CD4-positive, alpha-beta T cell treated with Interleukin-4 for 4 hours (primary cell): Measurements from ENCODE around the gene FILIP1.

Source experiments
- DNase-seq: peaks from one replicate; pipeline ENCODE4 v3.0.0-alpha.2; 2020

FILIP1 gene

DNA sequence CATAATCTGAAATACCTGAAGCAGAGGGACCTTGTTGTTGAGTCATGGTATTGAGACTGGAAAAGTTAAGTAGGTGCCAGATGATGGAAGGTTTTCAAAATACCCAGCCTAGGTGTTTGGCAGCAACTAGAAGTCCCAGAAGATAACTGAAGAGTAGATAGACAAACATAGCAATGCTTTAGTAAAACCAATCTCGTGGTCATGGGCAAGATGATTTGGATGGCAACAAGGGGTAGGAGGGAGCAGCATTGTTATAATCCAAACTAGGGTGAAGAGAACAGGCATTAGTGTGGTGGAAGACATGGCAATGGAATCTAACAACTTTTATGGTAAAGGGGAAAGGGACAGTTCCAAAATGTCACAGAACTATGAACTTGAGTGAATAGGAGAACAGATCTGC, 2.3 kb downstream of the FILIP1 start:
- no peak for DNase-seq

DNA sequence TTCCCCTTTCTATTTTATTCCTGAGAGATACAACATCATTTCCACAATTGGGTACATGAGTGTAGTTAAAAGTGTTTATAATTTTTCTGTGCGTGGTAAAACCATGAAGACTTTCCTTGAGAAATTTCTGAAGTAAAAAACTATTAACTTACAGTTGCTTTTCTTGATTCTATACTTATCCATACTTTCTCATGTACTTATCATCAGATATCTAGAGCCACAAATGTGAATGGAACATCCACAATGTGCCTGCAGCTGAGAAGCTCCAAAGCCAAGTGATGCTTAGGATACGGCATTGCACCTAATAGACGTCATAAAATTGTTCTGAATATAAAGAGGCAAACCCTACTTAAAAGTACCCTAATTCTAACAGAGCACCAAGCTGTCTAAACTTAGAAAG, 2.9 kb downstream of the FILIP1 start:
- DNase-seq = no peak

DNA sequence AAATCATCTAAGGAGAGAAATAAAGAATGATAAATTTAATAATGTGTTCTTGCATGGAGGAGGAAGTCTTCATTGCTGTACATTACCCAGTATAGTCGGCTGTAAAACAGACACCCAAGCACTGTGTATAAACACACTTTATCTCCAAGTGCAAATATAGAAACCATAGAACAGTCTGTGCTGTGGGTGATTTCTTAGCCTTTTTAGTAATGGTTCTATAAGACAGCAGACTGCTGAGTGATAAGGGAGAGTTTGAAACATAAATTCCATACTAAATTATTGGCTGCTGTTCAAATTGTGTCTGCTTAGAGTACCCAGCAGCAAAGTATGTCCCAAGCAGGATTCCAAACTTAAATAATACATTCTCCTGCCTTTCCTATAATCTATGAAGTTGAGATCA, 4.6 kb downstream of the FILIP1 start:
- no peak for DNase-seq

DNA sequence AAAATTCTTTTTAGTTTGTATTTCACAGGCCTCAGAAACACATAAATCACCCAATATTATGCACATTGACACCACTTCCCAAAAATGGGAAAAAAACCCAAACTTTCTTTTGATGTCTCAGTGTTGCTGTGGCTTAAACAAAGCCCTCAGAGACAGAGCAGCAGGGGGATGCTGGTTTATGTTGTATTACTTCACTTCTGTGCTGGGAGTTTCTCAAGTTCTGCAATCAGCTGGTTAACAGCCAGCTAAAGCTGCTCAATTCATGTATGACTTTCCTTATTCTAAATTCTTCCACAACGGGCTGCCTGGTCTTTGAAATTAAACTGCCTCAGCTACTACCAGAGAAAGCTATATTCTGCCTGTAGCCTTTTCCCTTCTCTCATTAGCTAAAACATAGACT, 5.6 kb downstream of the FILIP1 start:
- DNase-seq = no peak

DNA sequence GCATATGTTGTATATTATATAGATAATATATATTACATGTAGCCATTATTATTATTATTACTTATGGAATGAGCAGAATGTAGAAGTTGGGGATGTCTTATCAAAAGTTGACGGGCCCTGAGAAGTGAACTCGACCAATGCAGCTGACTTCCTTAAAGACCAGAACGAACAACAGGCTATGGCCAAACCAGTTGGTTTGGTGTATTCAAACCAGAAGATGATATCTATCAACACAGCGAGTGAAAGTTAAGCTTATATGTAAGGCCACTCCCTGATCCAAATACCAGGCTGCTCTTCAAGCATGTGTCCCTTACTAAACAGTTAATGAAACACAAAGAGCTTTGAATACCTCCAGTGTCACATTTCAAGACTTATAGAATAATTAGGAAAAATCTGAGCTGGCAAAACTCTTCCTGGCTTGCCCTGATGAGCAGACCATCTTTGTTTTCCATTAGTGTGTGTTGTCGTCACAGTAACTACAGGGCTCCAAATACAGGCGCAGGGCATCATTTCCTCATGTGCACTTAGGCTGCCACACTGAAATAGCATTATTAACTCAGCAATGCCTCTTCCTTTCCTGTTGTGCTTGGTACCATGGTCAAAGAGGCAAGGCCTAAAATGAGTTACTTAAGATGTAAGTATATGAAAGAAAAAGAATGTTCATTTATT, 6.6 kb downstream of the FILIP1 start:
- no peak for DNase-seq

DNA sequence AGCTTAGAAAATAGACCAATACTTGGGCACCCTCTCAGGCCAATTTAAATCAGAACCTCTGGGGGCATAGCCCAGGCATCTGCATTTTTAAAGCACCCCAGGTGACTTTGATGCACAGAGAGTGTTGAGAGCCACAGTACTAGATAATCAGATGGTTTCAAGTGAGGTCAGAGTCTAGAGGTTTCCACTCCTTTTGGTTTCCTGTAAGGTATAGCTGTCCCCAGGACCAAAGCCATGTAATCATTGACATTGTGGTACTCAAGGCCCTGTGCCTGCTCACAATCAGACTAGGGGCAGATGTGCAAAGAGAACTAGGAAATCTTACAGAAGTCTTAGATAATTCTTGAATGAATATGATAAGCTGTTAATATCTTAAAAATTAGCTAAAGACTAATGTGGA, 9.1 kb downstream of the FILIP1 start:
- no peak for DNase-seq

DNA sequence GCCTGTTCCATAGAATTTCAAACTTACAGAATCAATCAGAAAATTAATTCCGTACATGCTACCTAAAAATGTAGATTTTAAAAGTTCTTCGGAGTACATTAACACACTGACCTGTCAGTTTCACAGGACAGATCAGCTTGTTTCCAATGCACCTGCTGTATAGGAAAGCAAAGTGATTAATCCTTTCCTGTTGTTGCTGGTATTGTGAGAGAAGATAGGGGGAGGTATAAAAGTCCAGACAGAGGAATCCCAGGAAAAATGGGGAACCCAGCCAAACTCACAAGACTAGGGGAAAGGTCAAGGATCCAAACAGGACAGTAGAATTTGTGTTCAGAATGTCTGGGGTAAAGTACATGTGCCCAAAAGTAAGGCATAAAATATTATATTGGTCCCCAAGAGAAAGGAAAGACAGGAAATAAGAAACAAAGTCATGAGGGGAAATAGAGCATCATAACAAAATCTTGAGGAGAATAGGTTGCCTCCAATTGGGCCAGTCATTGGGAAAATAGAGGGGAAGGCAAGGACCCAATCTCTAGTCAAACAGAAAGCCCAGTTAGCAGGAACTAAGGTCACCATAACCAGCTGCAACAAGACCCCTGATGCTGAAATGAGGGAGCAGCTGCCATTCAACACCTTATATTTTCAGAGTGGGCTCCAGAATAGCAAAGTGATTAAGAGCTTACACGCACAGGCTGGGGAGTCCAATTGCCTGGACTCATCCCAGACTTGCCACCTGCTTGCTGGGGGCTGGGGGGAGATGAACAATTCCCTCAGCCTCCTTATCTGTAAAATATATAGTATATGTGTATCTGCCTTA, 10.3 kb downstream of the FILIP1 start:
- DNase-seq = no peak

DNA sequence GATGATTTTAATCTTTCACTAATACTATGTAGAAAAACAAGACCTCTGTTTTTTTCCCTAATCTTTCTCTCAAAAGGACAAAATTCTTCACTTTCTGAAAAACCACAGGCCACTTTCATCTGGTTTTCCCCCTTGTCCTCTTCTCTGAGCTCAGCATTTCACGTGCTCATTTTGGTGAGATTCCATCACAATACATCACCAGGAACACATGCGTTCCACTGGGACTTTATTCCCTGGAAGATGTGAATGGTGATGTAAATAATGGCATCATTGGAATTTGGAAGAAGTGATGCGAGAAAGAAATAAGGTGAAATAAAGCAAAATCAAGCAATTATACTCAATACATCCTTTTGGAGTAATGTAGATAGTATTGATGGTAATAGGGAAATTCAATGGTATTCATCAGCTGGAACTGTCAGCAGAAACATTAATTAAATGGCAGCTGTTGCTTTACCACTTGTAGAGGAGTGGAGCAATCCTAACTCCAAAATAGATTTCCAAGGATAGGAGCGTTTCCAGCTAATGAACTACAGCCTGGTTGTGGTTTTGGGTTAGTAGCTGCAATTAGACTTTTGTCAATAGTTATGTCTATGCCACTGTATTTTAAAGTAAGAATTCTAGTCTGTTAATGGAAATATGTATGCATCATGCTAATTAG, 11.5 kb downstream of the FILIP1 start:
- no peak for DNase-seq

DNA sequence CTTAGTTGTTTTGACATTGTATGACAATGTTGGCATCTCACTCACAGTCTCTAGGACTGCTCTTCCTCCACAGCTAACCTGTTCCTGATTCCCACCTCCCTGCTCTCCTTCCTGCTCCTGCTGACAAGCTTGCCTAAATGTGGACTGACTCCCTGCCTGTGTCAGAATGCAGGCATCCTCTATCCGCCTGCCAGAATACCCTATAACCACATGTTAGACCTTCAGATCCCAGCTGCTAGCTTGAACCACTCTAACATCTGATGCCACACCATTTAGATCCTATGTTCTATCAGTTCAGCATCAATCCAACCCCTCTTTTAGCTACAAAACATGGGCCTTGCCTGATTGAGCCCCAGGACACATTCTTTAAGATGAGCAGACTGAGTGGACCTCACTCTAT, 12.2 kb downstream of the FILIP1 start:
- DNase-seq = no peak

DNA sequence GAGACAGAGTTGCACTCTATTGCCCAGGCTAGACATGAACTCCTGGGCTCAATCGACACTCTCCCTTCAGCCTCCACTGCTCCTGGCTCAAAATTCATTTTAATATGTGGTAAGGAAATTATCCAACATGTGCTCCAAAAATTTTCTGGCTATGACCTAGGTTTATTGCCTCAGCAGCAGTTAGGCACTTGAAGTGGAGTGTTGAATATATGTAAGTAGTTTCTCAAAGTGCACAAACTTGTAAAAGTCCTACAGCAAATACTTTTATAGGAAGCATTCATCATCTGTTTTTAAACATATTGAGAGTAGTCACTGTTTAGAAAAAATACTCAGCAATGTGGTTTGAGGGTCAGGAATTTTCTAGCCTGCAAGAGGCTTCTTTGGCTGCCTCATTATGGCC, 13.2 kb downstream of the FILIP1 start:
- DNase-seq = no peak

DNA sequence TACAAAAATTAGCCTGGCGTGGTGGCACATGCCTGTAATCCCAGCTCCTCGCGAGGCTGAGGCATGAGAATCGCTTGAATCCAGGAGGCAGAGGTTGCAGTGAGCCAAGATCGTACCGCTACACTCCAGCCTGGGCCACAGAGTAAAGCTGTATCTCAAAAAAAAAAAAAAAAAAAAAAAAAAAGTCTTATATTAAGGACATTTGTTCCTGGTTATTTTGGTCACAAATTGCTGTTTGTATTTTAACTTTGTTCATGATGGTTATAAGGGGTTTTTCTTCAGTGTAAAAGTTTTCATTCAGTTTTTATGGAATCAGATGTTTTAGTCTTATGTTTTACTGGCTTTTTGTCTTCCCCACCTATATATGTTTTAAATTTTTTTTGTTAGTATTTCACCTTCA, 13.9 kb downstream of the FILIP1 start:
- no peak for DNase-seq

DNA sequence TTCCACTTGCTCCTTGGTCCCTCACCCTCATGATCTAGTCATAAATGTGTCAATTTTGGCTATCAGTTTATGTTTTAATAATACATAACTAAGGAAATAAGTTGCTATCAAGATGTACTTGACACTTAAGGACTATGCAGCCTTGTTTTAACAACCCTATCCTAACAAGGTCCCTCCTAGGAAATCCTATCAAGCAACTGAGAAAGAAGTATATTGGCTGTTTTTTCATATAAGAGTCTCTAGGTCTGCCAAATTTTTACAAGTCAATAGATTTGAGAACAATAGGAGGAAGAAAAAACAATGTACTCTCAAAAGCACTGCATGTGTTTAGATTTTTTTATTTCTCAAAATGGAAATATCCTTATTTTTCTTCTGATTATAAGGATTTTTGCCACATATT, 14.7 kb downstream of the FILIP1 start:
- no peak for DNase-seq

DNA sequence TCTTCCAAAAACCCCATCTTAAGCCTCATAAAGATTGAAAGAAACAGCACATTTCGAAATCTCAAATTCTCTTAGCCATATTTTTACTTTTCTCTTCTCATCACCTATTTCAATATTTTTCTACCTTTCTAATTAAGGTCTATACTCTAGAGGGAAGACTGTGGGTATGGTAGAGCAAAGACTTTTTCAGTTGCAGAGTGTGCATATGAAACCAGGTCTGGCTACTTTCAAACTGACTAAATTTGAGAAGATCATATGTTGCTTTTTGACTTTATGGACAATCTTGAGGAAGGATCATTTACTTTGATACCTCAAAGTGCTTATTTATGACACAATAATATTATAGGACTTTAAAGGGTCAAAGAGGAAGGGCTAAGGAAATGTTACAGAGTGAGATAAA, 20.7 kb downstream of the FILIP1 start:
- no peak for DNase-seq

DNA sequence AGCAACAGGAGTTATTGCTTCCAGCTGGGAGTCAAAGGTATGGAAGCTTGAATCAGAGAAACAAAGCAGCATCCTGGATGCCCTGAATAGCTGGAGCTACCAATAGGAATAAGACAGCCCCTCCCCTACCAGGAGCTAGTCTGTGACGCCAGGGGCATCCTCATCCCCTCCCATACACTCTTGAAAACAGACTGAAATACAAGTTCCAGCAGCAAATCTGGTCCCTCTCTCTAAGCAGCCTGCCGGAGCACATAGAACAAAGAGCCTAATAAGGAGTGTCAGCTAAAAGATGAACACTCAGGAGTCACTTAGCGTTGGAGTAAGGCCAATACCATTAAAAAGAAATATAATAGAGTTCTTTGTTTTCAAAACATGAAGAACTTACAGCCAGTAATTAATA, 25.6 kb downstream of the FILIP1 start:
- no peak for DNase-seq

DNA sequence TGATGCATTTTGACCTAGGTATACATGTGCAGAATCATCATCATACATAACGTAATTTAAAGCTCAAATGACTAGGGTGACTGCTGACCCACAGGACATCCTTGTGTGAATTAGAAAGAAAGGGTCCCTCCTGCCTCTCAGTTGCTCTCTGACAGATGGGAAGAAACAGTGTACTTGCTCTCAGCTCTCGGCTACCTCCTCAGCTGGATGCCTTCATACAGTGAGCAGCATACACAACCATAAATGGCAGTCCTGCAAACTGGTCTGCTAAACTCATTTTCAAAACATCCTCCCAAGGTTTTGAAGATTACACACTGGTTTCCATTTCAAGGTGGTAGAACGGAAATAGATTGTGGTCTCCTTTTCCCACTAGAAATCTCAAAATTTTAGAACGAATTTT, 26.3 kb downstream of the FILIP1 start:
- DNase-seq = no peak

DNA sequence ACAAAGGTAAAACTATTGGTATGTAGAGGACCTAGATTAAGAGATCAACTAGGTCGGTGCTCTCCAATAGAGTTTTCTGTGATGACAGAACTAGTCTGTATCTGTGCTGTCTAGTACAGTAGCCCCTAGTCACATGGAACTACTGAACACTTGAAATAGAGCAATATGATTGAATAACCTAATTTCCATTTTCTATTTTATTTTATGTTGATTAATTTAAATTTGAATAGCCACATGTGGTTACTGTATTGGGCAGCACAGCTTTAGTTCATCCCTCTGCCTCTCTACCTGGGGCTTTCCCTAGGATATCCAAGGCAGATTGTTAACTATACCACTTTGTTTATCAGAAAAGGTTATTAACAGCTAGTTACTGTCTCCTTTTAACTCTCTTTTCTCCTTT, 27.0 kb downstream of the FILIP1 start:
- DNase-seq = no peak

DNA sequence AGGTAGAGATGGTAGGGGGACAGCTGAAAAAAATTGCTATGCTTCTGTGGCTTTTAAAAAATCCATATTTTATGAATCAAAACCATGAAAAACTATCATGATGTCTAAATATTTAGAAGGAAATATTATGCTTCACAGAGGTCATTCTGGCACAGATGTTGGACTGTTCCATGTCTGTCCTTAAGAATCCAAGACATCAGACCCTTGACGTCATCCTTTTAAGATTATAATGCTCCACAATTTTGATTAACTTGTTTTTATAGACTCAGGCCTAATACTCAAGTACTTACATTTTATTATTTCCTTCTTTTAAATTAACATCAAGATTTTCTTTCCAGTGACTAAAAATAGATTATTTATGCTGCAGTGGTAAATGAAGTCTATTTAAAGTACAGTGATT, 29.7 kb downstream of the FILIP1 start:
- DNase-seq = no peak

DNA sequence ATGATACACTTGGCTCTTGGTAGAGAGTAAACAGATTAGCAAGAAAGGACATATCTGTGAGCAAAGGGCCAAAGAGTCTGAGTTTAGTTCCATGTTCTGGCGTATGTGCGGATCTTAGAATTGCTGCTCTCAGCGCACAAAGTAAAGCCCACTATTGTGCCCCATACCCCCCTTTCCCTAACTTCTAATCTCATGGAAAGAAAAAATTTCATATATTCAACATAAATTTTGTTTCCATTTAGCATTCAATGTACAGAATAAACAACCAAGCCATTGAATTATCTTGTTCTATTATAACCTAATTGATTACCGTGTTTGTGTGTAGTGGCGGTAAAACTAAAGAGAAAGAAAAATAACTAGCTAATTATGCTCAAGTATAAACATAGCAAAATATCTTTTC, 30.5 kb downstream of the FILIP1 start:
- no peak for DNase-seq

DNA sequence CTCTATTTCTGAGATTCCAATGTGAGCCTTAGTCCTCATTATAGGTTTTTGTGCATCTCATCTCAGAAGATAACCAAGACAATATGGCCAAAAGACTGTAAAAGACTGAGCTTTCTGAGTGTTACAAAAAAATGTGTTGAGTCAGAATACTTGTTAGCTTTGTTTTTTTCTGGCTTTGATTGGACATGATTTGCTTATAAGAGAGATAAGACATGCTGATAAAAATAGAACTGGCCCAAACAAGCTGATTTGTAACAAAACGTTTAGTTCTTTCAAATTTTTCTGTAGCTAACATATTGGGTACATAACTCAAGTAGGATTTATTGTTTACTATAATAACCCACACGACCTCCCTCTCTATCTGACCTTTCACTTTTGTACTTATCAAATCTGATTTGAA, 32.9 kb downstream of the FILIP1 start:
- DNase-seq = no peak

DNA sequence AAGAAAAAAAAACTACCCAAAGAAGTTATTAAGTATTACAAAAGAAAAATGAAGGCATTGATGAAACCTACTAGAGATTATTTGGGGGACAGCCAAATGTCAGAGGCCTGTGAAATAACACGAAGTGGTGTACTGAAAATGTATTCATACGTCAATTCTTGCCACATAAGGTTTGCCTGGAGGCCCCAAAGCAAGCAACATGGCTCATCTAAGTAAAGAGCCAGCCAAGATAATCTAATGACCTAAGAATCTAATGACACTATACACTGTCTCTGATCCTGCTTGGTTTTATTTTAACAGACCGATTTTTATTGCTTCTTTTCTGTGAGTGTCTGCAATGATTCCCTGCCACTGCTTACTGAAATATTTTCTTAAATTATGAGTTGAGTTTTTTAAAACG, 34.7 kb downstream of the FILIP1 start:
- no peak for DNase-seq

DNA sequence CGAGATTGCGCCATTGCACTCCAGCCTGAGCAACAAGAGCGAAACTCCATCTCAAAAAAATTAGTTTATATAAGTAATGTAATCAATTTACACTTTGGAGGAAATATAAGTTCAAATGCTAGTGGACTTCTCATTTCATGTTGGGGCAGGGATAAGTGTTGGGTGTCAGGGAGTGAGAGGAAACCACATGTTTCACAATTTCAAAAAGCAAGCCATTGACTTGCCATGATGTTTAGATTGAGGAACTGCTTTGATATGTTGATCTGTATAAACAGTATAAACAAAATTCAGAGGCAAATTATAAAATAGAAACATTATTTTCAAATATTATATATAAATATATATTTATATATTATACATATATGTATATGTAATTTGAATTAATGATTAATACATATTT, 42.7 kb downstream of the FILIP1 start:
- DNase-seq = no peak

DNA sequence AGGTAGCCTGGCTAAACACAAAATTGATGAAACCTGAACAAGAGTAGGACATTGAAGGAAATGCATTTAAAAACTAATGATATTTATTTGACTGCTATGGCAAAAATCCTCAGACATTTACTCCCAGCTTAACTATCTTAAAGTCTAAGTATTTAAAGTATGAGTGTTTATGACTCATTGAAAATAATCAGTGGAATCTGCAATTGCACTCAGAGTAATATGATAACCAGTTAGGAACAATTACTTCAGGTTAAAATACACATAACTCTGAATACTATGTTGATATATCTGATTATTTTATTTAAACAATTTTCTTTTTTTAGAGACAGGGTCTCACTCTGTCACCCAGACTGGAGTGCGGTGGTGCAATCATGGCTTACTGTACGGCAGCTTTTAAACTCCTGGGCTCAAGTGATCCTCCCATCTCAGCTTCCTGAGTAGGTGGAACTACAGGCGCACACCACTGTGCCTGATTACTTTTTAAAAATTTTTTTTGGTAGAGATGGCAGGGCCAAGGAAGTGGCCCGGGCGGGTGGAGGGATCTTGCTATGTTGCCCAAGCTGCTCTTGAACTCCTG, 43.9 kb downstream of the FILIP1 start:
- DNase-seq = no peak

DNA sequence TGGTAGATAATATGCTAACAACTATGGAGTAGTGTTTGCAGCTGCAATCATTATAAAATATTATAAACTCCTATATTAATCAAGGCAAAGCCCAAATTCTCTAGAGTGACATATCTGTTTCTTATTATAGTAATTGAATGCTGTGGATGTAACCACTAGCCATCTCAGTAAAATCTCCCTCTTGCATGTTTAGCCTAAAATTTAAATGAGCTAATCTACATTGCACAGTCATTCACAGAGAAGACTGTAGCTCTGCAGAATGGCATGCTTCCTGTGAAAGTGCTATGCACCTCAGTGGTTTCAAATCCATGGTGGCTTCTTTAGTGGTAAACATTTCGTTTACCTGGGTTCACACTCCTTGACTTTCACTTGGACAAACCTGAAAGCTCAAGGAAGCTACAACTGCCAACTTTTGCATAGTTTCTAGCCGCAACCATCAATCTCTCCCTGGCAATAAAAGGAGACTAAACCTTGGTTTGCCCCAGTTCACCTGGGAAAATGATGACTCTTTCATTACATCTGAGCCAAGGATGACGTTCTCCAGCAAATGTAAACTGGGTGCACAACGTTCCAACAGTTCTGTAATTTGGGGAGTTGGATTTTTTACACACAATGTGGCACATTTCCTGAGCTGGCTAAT, 47.2 kb downstream of the FILIP1 start:
- DNase-seq = no peak

DNA sequence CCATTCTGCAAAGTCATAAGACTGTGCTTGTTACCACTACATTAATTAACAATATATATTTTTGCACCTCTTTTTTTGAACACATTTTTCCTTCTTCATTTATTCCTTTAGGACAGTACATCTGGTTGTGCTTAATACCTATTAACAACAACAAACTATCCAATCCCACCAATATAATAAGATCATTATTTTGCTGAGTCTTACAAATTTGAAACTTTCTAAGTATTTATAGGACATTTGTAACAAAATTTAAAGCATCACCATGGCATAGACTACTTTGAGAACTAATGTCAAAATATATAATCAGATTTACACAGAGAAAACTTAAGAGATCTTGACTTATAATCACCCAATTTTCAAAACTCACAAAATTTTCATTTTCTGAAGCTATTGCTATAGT, 47.9 kb downstream of the FILIP1 start:
- no peak for DNase-seq
